Right hindlimb (tissue), 1 donor: Measurements from ENCODE around the gene MLN.
A peak's percentile ranks its signal among the peaks of the same experiment; 100 is the strongest.
"Not testable (repeated sequence)": the region's sequence is repeated elsewhere in the genome, so short reads cannot be mapped to it uniquely, and the experiment has no call there.

Experiments
- DNase-seq: peaks from one replicate; pipeline ENCODE4 v3.0.0-alpha.2; 2018

Gene MLN

GRCh38 chr6:33834401-33835392 lies 30.9 kb upstream of the MLN start:
- no peak for DNase-seq

- no peak for DNase-seq
These were observed 29.8 kb upstream of the MLN start for GRCh38 chr6:33833599-33833998.

GRCh38 chr6:33832831-33833230 lies 29.0 kb upstream of the MLN start:
- DNase-seq: not testable (repeated sequence)

GRCh38 chr6:33831725-33832124 lies 27.9 kb upstream of the MLN start:
- not testable (repeated sequence) for DNase-seq

GRCh38 chr6:33830635-33831240 lies 26.9 kb upstream of the MLN start:
- DNase-seq: no peak

GRCh38 chr6:33828764-33829731 lies 25.2 kb upstream of the MLN start:
- DNase-seq: no peak

- DNase-seq: no peak
These were observed 24.6 kb upstream of the MLN start for GRCh38 chr6:33828452-33828763.

GRCh38 chr6:33827546-33828451 lies 24.0 kb upstream of the MLN start:
- no peak for DNase-seq

- no peak for DNase-seq
These were observed 22.7 kb upstream of the MLN start for GRCh38 chr6:33826537-33826936.

GRCh38 chr6:33824461-33825154 lies 20.8 kb upstream of the MLN start:
- DNase-seq: peak; percentile 39

- DNase-seq: no peak
These were observed 20.0 kb upstream of the MLN start for GRCh38 chr6:33823806-33824205.

DNA sequence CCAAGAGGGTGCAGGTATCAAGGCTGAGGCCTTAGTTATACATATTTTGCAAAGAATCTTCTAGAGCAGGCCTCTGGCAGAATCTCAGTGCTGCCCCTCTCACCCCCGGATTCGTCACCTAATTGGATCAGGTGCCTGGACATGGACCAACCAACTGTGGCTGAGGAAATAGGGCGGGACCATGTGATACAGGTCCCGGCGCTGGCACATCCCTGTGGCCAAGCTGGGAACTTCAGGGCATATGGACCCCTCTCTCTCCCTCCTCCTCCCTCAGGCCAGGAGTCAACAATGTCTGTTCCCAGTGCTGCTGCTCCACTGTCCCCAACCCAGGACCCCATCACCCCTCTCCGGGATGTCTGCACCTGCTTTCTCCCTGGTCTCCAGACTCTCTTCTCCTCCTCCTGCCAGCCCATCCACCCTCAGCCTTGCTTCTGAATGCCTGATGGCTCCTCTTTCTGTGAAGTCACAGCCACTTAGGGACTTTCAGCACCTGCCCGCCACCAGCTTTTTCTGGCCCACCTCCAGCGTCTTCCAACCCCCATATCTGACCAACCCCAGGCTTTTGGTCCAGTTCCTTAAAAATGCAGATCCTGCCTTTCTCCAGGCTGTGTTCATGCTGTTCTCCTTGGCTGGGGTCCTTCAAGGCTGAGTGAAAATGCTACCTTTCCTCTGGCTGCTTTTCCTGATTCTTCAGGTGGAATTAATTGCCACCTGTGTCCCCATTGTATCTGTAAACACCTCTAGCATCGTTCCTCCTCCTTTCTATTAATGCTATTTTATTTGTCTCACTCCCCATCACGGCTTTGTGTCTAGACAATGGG lies 19.0 kb upstream of the MLN start:
- no peak for DNase-seq

DNA sequence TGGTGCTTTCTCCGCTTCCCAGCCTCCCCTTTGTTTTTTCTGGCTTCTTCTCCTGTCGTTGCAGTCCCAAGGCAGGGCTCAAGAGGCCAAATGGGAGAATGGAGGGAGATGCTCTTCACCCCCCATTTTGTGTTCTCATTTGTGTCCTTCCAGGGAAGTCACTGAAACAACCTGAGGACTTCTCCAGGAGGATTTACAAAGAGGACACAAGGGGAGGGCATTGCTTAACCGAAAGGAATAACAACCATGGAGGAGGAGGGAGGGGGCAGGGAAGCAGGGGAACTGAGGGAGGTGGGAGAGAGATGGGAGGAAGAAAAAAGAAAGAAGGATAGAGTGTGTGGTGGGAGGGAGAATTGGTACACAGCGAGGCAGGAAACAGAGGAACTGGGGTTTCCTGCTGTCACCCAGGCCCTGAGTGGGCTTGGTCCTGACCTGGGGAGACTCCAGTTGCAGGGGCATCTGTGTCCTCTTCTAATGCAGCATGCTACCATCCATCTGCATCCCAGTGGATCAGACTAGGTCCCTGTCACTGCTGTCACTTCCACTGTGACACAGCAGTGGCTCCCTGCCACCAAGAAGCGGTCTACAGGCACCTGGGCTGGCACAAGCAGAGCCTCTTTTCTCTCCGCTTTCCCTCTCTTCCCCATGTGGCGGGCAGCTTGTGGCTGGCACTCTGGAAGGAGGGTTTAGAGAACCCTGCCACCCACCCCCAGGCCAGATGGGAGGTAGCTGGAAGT lies 17.1 kb upstream of the MLN start:
- DNase-seq: no peak

- no peak for DNase-seq
These were observed 16.4 kb upstream of the MLN start for GRCh38 chr6:33820243-33820642.

- DNase-seq: no peak
These were observed 15.2 kb upstream of the MLN start for GRCh38 chr6:33819021-33819420.

DNA sequence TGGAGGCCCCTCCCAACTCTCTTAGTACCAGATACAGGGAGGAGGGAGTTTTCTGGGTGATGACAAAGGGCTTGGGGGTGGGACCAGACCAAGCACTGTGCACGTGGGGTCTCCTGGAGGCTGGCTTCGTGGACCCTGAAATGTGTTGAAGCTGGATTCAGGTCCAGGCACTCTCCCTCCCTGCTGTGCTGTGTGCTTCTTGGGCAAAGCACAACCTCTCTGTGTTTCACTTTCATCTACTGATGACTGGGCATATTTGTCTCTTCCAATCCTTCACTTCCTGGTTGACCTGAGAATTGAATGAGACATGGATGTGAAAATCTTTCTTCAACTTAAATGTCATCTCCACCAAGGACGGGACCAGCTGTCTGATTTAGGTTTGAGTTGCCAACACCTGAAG lies 14.5 kb upstream of the MLN start:
- no peak for DNase-seq

GRCh38 chr6:33817489-33817888 lies 13.7 kb upstream of the MLN start:
- no peak for DNase-seq

DNA sequence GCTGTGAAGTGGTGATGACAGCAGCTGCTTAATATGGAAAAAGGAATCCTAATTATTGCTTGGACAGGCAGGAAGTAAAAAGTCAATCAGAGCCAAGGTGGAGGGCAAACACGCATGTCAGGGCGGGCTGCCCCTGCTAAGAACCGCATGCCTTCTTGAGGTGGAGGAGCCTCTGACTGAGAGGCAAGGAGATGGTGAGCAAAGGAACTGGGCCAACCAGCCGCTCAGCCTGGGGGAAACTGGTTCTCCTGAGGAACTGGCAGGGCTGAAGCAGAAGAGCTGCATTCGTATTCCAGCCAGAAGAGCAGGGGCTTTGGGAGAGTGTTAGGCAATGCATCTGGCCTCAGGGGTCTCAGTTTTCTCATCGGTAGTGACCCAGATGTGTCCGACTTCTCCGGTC lies 13.1 kb upstream of the MLN start:
- no peak for DNase-seq

DNA sequence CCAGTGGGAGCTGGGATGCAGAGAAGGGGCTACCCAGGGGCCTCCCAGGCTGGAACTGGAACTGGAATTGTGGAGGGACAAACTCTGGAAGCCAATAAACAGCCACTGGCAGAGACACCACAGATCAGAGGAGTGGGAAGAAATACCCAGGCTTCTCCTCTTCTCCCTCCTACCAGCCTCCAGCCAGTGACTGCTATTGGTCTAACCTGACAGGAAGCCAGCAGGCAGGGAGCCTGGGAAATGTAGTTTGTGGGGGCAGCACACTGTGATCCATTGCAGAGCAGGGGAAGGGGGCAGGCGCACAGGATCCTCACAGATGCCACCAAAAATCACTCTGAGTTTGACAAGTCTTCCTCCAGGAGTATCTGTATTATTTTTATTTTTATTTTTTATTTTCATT lies 12.1 kb upstream of the MLN start:
- no peak for DNase-seq
